ENCODE data around the gene FAM180A. TPM values are rescaled to one million over a fixed set of nuclear protein-coding genes. Genes with fewer than 3 reads are reported as not detected.

Gene FAM180A
- total and polyA plus RNA-seq, 2 experiments from 2014 or later, result not detected

- Mint-ChIP-seq H3K4me1 (peaks cover 22% of the 10 kb centered on the region), H3K36me3 (ENCODE audit: low read depth) (no peaks in the 10 kb centered on the region; the same call in 2 of the 3 replicates), H3K27ac (no peak overlapping the region), H3K4me3 (no peak overlapping the region), H3K27me3 (ENCODE audit: insufficient read depth, low read depth, poor library complexity) (peaks cover 7% of the 10 kb centered on the region), H3K9me3 (peaks cover 11% of the 10 kb centered on the region)
- H3K4me2 ChIP-seq, result no peak overlapping the region
- H3K27ac ChIP-seq (ENCODE audit: low read depth), result no peak overlapping the region
- no peak for TF ChIP-seq REST (IDR thresholded peaks at IDR 0.05; ENCODE audit: unreplicated experiment)
- TF ChIP-seq NANOG (IDR thresholded peaks at IDR 0.05; ENCODE audit: borderline replicate concordance), result no peak
- TF ChIP-seq ZNF331 (CRISPR knock-in tag; IDR thresholded peaks at IDR 0.05; ENCODE audit: low read depth), result no peak
- TF ChIP-seq ZNF462 (CRISPR knock-in tag; IDR thresholded peaks at IDR 0.05), result no peak
- no peak for TF ChIP-seq JUNB (IDR thresholded peaks at IDR 0.05; ENCODE audit: unreplicated experiment)
- TF ChIP-seq ETS1 (IDR thresholded peaks at IDR 0.05), result no peak
- no peaks in the 10 kb centered on the region for H3F3A ChIP-seq (replicated peaks; ENCODE audit: low read depth)
- H3K9me2 ChIP-seq (ENCODE audit: insufficient read depth), result no peaks in the 10 kb centered on the region; the same call in 1 of the 2 replicates
- H2AFZ ChIP-seq, result 0 out of 2 replicates have a peak overlapping the region, but pooled peaks have one; percentile 0
- no peaks in the 10 kb centered on the region for H3K4me1 ChIP-seq (ENCODE audit: insufficient read depth)
- no peaks in the 10 kb centered on the region for H3K36me3 ChIP-seq (ENCODE audit: insufficient read depth)
- H3K27me3 ChIP-seq (ENCODE audit: insufficient read depth), result no peaks in the 10 kb centered on the region
- DNase-seq (ENCODE audit: low spot score) (no peak), ATAC-seq (peak; percentile 75)
- H4K20me1 ChIP-seq (replicated peaks; ENCODE audit: insufficient read depth), result no peaks in the 10 kb centered on the region
- H3K79me2 ChIP-seq (replicated peaks; ENCODE audit: insufficient read depth), result no peaks in the 10 kb centered on the region
- H3K4me3 ChIP-seq, result no peak overlapping the region
Observed at GRCh38 chr7:135773464-135773863, 24.9 kb upstream of the FAM180A start.
